ENCODE results near the gene MVB12B.

MVB12B gene

DNA sequence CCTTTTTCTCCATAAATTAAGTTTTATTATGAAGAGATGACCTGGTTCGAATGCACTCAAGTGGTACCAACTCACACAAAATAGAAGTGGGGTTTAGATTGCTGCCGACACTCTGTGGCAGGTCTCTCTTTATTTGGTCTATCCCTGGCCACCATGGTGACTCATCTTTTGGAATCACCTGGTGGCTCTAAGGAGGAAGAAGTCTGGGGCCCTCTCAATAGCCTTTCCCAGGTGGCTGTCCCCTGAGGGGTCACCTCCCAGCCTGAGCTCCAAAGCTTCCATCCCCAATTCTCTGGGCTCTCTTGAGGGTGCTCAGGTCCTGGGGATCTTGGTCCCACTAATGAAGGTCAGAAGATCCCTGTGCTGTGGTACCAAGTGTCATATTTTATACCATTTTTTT is 136.8 kb downstream of the MVB12B start:
- no peak for TF ChIP-seq POLR2AphosphoS5 (IDR thresholded peaks at IDR 0.05; ENCODE audit: low read depth)
- TF ChIP-seq, protein P1, sequence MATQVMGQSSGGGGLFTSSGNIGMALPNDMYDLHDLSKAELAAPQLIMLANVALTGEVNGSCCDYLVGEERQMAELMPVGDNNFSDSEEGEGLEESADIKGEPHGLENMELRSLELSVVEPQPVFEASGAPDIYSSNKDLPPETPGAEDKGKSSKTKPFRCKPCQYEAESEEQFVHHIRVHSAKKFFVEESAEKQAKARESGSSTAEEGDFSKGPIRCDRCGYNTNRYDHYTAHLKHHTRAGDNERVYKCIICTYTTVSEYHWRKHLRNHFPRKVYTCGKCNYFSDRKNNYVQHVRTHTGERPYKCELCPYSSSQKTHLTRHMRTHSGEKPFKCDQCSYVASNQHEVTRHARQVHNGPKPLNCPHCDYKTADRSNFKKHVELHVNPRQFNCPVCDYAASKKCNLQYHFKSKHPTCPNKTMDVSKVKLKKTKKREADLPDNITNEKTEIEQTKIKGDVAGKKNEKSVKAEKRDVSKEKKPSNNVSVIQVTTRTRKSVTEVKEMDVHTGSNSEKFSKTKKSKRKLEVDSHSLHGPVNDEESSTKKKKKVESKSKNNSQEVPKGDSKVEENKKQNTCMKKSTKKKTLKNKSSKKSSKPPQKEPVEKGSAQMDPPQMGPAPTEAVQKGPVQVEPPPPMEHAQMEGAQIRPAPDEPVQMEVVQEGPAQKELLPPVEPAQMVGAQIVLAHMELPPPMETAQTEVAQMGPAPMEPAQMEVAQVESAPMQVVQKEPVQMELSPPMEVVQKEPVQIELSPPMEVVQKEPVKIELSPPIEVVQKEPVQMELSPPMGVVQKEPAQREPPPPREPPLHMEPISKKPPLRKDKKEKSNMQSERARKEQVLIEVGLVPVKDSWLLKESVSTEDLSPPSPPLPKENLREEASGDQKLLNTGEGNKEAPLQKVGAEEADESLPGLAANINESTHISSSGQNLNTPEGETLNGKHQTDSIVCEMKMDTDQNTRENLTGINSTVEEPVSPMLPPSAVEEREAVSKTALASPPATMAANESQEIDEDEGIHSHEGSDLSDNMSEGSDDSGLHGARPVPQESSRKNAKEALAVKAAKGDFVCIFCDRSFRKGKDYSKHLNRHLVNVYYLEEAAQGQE (IDR thresholded peaks at IDR 0.05; ENCODE audit: insufficient replicate concordance, low read depth) = no peak
- TF ChIP-seq GABPA (IDR thresholded peaks at IDR 0.05; ENCODE audit: low read depth) = no peak
- no peak for TF ChIP-seq SPI1 (IDR thresholded peaks at IDR 0.05; ENCODE audit: borderline replicate concordance, low read depth)
- TF ChIP-seq, protein P2, sequence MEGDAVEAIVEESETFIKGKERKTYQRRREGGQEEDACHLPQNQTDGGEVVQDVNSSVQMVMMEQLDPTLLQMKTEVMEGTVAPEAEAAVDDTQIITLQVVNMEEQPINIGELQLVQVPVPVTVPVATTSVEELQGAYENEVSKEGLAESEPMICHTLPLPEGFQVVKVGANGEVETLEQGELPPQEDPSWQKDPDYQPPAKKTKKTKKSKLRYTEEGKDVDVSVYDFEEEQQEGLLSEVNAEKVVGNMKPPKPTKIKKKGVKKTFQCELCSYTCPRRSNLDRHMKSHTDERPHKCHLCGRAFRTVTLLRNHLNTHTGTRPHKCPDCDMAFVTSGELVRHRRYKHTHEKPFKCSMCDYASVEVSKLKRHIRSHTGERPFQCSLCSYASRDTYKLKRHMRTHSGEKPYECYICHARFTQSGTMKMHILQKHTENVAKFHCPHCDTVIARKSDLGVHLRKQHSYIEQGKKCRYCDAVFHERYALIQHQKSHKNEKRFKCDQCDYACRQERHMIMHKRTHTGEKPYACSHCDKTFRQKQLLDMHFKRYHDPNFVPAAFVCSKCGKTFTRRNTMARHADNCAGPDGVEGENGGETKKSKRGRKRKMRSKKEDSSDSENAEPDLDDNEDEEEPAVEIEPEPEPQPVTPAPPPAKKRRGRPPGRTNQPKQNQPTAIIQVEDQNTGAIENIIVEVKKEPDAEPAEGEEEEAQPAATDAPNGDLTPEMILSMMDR (IDR thresholded peaks at IDR 0.05; ENCODE audit: insufficient read depth, low read length) = no peak
- DNase-seq (ENCODE audit: low read depth in 1 of 2, low spot score in 1 of 2) = no peak
- no peaks in the 10 kb centered on the region for H3K27me3 ChIP-seq (ENCODE audit: insufficient read depth, poor library complexity, severe bottlenecking)

DNA sequence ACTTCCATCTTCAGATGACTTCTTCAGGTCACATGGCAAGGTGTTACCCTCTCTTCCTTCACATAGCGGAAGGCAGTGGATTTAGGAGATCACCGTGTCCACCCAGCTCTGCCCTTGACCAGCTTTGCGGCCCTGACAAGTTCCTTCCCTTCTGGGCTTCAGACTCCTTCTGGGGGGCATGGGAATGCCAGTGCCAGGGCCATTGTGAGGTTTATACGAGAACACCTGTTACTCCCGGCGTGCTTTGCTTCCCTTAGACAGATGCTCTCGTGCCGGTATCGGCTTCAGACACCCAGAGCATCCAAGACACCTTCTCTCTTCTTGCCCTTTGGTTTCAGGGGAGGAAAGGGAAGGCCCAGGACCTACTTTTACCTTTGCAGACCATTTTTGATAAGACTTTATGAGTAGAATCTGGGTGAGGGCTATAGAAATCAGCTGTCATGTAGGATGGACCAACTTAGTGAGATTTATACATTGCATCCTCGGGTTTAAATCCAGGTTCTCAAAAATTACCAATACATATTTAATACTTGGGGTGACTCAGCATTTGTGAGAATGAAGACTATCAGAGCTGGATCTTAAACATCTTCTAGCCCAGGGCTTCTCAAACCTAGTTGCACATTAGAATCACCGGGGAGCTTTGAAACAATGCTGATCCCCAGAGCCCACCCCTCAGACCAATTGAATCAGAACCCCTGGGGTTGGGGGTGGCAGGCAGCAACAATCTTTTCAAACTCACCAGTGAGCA is 138.2 kb downstream of the MVB12B start:
- TF ChIP-seq GABPA (IDR thresholded peaks at IDR 0.05; ENCODE audit: low read depth) (no peak), POLR2AphosphoS5 (IDR thresholded peaks at IDR 0.05; ENCODE audit: low read depth) (no peak), SPI1 (IDR thresholded peaks at IDR 0.05; ENCODE audit: borderline replicate concordance, low read depth) (no peak)
- TF ChIP-seq, protein P2 (IDR thresholded peaks at IDR 0.05; ENCODE audit: insufficient read depth, low read length) = no peak
- TF ChIP-seq, protein P1 (IDR thresholded peaks at IDR 0.05; ENCODE audit: insufficient replicate concordance, low read depth) = no peak
- Histone ChIP-seq H3K27me3 (ENCODE audit: insufficient read depth, poor library complexity, severe bottlenecking) (no peaks in the 10 kb centered on the region), H3K27ac (replicated peaks) (no peak overlapping the region), H3K4me3 (replicated peaks; ENCODE audit: insufficient read depth, low read length) (no peak overlapping the region)
- no peak for DNase-seq (ENCODE audit: low read depth in 1 of 2, low spot score in 1 of 2)

More for the DNA sequence above, 136.8 kb downstream of the MVB12B start:
- Histone ChIP-seq H3K4me3 (replicated peaks; ENCODE audit: insufficient read depth, low read length) (no peak overlapping the region), H3K27ac (replicated peaks) (no peak overlapping the region)

DNA sequence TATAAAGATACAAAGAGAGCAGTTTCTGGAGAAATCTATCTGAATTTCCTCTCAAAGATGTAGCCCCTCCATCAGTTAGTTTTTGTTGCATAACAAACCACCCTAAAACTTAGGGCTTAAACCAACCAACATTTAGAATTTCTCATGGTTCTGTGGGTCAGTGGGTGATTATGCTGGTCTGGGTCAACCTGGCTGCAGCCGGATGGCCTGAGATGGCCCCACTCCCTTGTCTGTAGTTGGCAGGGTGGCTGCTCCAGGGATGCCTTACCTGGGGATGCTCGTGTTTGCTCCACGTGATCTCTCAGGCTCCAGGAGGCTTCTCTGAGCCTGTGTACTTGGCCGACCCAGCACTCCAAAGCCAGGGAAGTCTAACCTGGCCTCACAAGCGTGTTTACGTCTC is 139.3 kb downstream of the MVB12B start:
- TF ChIP-seq POLR2AphosphoS5 (IDR thresholded peaks at IDR 0.05; ENCODE audit: low read depth) (no peak), SPI1 (IDR thresholded peaks at IDR 0.05; ENCODE audit: borderline replicate concordance, low read depth) (no peak), GABPA (IDR thresholded peaks at IDR 0.05; ENCODE audit: low read depth) (no peak)
- TF ChIP-seq, protein P1 (IDR thresholded peaks at IDR 0.05; ENCODE audit: insufficient replicate concordance, low read depth) = no peak
- TF ChIP-seq, protein P2 (IDR thresholded peaks at IDR 0.05; ENCODE audit: insufficient read depth, low read length) = no peak
- Histone ChIP-seq H3K27me3 (ENCODE audit: insufficient read depth, poor library complexity, severe bottlenecking) (no peaks in the 10 kb centered on the region), H3K4me3 (replicated peaks; ENCODE audit: insufficient read depth, low read length) (no peak overlapping the region), H3K27ac (replicated peaks) (no peak overlapping the region)
- no peak for DNase-seq (ENCODE audit: low read depth in 1 of 2, low spot score in 1 of 2)
